GM21423 (cell line): ENCODE data around the gene DLGAP5.

ENCODE experiments used
- ATAC-seq: cut with Tn5 transposase; IDR thresholded peaks from one replicate; pipeline ENCODE4 v1.9.1; 2021; ENCODE audit warnings: mild to moderate bottlenecking, moderate library complexity; ENCODE audit not compliant: unreplicated experiment

The DLGAP5 gene

GRCh38 chr14:55129428-55130195 lies 61.8 kb downstream of the DLGAP5 start:
- ATAC-seq, result peak; percentile 46

- ATAC-seq, result peak; percentile 71
Measured at GRCh38 chr14:55129086-55129427, 62.3 kb downstream of the DLGAP5 start, which contains the start of gene LGALS3. Gene LGALS3, plus strand, starts transcription at chr14:55129252. Its CDS starts 8,122 bp downstream, at chr14:55137374.

- no peak for ATAC-seq
Measured at GRCh38 chr14:55128386-55129085, 62.8 kb downstream of the DLGAP5 start.

DNA sequence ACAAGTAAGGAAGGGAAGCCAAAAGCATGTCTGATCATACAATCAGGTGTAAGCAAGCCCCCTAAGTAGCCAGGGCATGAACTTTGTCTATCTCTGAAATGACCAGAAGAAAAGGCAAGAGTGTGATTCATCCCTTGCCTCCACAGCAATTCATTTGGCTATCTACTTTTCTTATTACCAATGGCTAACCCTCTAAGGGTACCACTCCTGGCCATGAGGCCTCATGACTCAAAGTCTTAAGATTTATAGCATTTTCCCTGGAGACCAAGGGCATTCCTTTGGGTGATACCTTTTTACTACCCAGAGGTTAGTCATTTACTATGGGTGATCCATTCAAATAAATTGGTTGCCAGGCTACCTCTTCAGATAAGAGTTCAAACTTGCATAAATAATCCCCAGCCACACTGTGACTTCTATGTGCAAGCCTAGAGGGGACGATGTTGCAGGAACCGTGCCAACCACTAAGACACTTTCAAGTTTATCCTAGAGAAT lies 63.9 kb downstream of the DLGAP5 start:
- ATAC-seq, result no peak

GRCh38 chr14:55126932-55127459 lies 64.4 kb downstream of the DLGAP5 start:
- ATAC-seq, result no peak

DNA sequence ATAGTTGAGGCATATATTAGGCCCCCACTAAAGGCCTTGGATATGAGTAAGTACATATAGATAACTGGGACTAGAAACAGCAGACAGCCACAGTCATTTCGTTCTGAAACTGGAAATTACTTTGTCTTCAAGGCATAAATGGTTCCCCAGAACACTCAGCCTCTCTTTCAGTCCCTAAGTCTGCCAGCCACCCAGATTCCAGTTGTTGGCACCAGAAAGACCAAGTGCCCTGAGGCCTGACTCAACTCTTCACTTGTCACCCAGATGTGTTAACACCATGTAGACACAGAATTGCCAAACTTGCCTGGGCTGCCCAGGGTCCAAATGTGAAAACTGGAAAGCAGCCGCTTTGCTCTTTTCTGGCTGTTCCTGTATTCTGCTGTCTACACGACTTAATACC lies 65.4 kb downstream of the DLGAP5 start:
- no peak for ATAC-seq

DNA sequence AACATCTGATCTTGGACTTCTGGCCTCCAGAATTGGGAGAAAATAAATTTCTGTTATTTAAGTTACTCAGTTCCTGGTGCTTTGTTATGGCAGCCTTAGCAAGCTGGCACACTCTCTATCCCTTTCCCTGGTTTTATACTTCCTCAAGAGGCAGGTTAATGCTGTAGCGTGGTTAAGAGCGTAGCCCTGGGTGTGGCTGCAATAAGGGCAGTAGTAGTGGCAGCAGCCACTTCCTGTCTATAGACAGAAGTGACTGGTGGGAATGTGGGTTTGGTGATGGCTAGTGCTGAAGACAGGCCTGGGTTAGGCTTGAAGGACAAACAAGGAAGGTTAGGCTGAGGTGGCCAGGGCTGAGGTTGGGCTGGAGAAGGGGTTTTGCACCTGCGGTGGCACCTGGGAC lies 66.0 kb downstream of the DLGAP5 start:
- ATAC-seq, result no peak

- no peak for ATAC-seq
Measured at GRCh38 chr14:55124774-55125386, 66.5 kb downstream of the DLGAP5 start.

GRCh38 chr14:55123852-55124639 lies 67.3 kb downstream of the DLGAP5 start:
- no peak for ATAC-seq

DNA sequence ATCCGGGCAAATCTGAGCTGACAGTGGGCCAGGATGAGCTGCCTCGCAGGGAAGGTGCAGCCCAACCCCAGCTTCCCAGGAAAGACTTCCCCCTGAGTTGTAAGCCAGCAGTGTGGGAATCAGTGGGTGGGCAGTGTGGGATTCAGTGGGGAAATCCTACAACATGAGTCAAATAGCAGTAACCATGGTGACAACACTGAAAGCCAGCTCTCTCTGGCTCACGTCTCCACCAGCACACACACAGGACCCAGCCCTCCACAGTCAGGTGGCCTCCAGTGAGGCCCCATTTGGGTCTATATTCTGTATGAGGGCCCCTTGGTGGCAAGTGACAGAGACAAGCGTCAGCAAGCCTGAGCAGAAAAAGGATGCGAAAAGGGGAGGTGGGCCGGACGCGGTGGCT lies 68.3 kb downstream of the DLGAP5 start:
- ATAC-seq, result no peak

GRCh38 chr14:55122440-55122986 lies 68.9 kb downstream of the DLGAP5 start:
- ATAC-seq, result no peak

DNA sequence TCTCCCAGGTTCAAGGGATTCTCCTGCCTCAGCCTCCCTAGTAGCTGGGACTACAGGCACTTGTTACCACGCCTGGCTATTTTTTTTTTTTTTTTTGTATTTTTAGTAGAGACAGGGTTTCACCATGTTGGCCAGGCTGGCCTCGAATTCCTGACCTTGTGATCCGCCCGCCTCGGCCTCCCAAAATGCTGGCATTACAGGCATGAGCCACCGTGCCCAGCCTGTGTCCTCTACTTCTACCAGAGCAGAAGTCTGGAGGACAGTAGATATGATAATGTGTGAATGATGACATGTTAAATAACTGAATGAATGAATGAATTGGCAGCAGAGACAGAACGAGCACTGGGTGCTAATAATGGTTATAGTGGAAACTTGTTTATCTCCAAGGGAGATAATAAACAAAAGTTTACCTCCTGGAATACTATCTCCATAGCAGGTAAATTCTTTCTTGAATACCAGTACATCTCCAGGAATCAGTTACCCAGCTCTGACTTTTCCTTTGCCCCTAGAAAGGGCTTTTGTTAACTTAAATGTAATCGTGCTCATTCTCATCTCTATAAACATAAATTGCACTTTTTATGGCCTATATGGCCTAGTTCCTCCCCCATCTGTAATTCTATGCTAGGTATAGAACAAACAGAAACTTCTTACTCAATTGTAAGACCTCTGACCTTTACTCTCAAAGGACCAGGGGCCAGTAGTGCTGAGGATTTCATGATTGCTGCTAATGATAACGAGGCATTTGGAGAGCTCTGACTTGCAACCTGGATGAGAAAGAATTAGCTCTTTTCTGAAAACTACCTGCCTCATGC lies 69.6 kb downstream of the DLGAP5 start:
- ATAC-seq, result no peak

GRCh38 chr14:55120571-55121495 lies 70.6 kb downstream of the DLGAP5 start:
- ATAC-seq, result no peak

GRCh38 chr14:55118761-55119160 lies 72.6 kb downstream of the DLGAP5 start:
- ATAC-seq, result no peak

- ATAC-seq, result no peak
Measured at GRCh38 chr14:55117803-55118441, 73.5 kb downstream of the DLGAP5 start.

DNA sequence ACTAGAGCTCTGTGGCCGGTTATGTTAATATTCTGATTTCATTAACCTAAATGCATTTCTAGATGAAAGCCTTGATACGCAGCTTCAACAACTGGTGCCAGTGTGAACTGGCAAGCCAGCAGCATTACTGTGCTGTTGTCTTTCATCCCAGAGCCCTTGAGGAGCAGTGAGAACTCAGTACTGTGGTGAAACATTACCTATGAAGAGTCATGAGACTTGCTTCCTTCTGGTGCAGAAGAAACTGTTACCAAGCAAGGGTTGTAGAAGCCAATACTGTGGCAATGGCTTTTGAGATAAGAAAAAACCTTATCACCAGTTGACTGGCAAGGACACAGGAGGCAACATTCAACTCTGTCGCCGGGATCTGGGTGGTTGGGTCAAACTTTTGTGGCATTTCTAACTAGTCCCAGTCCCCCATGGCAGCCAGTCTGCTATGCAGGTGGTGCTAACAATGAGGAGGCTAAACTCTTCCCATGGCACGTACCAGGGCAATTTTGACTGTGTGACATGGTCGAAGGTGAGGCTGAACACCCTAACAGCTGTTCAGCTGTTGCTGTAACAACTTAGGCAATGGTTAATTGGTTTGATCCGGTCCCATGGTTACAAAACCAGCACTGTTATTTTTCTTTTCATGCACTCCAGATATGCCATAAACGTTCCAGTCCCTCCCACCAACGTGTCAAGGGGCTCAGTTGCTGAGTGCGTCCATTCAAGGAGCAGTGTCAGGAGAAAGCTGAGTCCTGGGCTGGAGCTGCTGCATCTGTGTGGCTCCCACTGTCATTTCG lies 74.9 kb downstream of the DLGAP5 start:
- ATAC-seq, result no peak

DNA sequence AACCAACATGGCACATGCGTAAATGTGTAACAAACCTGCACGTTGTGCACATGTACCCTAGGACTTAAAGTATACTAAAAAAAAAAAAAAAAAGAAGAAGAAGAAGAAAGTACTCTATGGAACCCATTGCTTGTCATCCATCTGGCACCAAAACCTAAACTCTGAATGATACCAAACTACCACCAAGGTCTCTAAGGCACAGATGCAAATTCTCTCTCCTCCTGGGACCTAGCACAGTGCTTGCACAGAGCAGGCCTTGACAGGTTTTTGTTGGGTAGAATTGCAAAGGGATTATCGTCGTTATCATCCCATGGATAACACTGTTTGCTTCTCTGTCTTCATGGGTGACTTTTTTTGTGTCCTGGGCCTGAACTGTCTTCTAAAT lies 75.5 kb downstream of the DLGAP5 start:
- no peak for ATAC-seq
